ENCODE data around the gene TGDS.

- TF ChIP-seq EZH2 (IDR thresholded peaks at IDR 0.05; ENCODE audit: low read length, unreplicated experiment) (no peak), CTCF (conservative IDR thresholded peaks at IDR 0.05; ENCODE audit: low read depth, low read length) (no peak)
Measured at GRCh38 chr13:94586371-94586770, 9.6 kb downstream of the TGDS start.

Measured in PC-3 (cell line).